Astrocyte (in vitro differentiated cells and primary cell): Measurements from ENCODE around the gene PTBP2.

Experiments
- CTCF ChIP-seq: IDR thresholded peaks from 2 replicates; pipeline ENCODE4 v1.5.1; 2011; ENCODE audit warnings: low read depth, mild to moderate bottlenecking, inconsistent platforms, low read length, moderate library complexity; ENCODE audit not compliant: insufficient read depth
- EZH2 ChIP-seq: IDR thresholded peaks from 2 replicates; pipeline ENCODE4 v1.6.1; 2012; ENCODE audit warnings: mild to moderate bottlenecking, low read length, inconsistent platforms; ENCODE audit not compliant: insufficient read depth

- TF ChIP-seq CTCF (no peak), EZH2 (no peak)
Observed at GRCh38 chr1:96772349-96772748, 50.8 kb downstream of the PTBP2 start.
